ENCODE results near the gene STXBP1.

Gene STXBP1

GRCh38 chr9:127664678-127665507 is 52.8 kb downstream of the STXBP1 start:
- H3K36me3 ChIP-seq (replicated peaks): peaks cover 13% of the 10 kb centered on the region; the same call in 1 of the 2 replicates
- no peak for DNase-seq (ENCODE audit: low spot score in 2 of 2)
- H3K4me3 ChIP-seq: no peak overlapping the region
- in situ Hi-C loops (cut with MboI; ENCODE audit: low sequenced_read_pairs): no loop called here
- H3K9me3 ChIP-seq: no peaks in the 10 kb centered on the region
- H3K4me1 ChIP-seq: no peaks in the 10 kb centered on the region
- H3K27me3 ChIP-seq (ENCODE audit: low read depth): no peaks in the 10 kb centered on the region

GRCh38 chr9:127667127-127667844 is 55.2 kb downstream of the STXBP1 start:
- Histone ChIP-seq H3K27me3 (ENCODE audit: low read depth) (no peaks in the 10 kb centered on the region), H3K4me3 (no peak overlapping the region), H3K36me3 (replicated peaks) (peaks cover 7% of the 10 kb centered on the region; the same call in 1 of the 2 replicates), H3K9me3 (no peaks in the 10 kb centered on the region), H3K4me1 (no peaks in the 10 kb centered on the region)
- no peak for DNase-seq (ENCODE audit: low spot score in 2 of 2)
- in situ Hi-C loops (cut with MboI; ENCODE audit: low sequenced_read_pairs): no loop called here

DNA sequence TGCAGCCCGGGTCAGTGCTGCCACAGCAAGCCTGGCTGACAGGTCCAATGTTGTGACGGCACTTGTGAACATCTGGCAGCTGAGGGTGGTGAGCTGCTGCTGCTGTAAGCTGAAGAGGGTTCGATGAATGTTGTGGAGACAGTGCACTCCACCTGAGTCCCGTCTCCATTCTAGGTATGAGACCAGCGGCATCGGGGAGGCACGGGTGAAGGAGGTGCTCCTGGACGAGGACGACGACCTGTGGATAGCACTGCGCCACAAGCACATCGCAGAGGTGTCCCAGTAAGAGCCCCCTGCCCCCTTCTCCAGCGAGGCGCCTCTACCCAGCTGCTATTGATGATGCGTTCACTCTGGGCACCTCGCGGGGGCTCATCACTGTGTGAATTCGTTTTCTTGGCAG is 55.8 kb downstream of the STXBP1 start:
- Histone ChIP-seq H3K9me3 (no peaks in the 10 kb centered on the region), H3K4me3 (no peak overlapping the region), H3K27me3 (ENCODE audit: low read depth) (no peaks in the 10 kb centered on the region), H3K4me1 (no peaks in the 10 kb centered on the region), H3K36me3 (replicated peaks) (peaks cover 4% of the 10 kb centered on the region; the same call in 1 of the 2 replicates)
- in situ Hi-C loops (cut with MboI; ENCODE audit: low sequenced_read_pairs): no loop called here
- DNase-seq (ENCODE audit: low spot score in 2 of 2): no peak

GRCh38 chr9:127673234-127673633 is 61.2 kb downstream of the STXBP1 start:
- no peaks in the 10 kb centered on the region for H3K27me3 ChIP-seq (ENCODE audit: low read depth)
- peaks cover 9% of the 10 kb centered on the region; the same call in 1 of the 2 replicates for H3K36me3 ChIP-seq (replicated peaks)
- DNase-seq (ENCODE audit: low spot score in 2 of 2): no peak
- in situ Hi-C loops (cut with MboI; ENCODE audit: low sequenced_read_pairs): no loop called here
- H3K4me1 ChIP-seq: no peaks in the 10 kb centered on the region
- H3K4me3 ChIP-seq: no peak overlapping the region
- no peaks in the 10 kb centered on the region for H3K9me3 ChIP-seq

- in situ Hi-C loops (cut with MboI; ENCODE audit: low sequenced_read_pairs): no loop called here
- peaks cover 13% of the 10 kb centered on the region; the same call in 1 of the 2 replicates for H3K36me3 ChIP-seq (replicated peaks)
- H3K9me3 ChIP-seq: no peaks in the 10 kb centered on the region
- no peaks in the 10 kb centered on the region for H3K27me3 ChIP-seq (ENCODE audit: low read depth)
- no peaks in the 10 kb centered on the region for H3K4me1 ChIP-seq
- no peak for DNase-seq (ENCODE audit: low spot score in 2 of 2)
- H3K4me3 ChIP-seq: no peak overlapping the region
These were observed 64.6 kb downstream of the STXBP1 start for GRCh38 chr9:127676638-127677037.

DNA sequence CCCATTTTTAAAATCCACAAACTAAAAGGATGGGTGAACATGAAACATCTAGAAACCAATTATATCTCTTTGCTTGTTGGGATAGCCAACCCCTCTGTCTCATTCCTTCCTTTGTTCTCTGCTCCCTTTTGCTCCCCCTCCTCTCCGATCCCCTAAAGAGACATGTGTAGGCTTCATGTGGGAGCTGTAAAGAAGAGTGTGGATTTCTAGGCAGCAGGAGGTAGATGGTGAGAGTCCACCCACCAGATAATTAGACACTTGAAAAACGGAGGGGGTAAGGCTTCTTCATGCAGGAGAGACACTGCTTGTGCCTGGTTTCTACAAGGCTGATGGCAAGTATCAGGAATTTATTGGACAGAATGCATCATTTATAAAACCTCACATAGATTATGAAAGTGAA is 67.4 kb downstream of the STXBP1 start:
- Histone ChIP-seq H3K4me3 (no peak overlapping the region), H3K9me3 (no peaks in the 10 kb centered on the region), H3K36me3 (replicated peaks) (peaks cover 10% of the 10 kb centered on the region; the same call in 1 of the 2 replicates), H3K27me3 (ENCODE audit: low read depth) (no peaks in the 10 kb centered on the region), H3K4me1 (no peaks in the 10 kb centered on the region)
- no peak for DNase-seq (ENCODE audit: low spot score in 2 of 2)
- in situ Hi-C loops (cut with MboI; ENCODE audit: low sequenced_read_pairs): no loop called here

GRCh38 chr9:127680226-127680625 is 68.1 kb downstream of the STXBP1 start:
- in situ Hi-C loops (cut with MboI; ENCODE audit: low sequenced_read_pairs): no loop called here
- Histone ChIP-seq H3K4me1 (no peaks in the 10 kb centered on the region), H3K4me3 (no peak overlapping the region), H3K27me3 (ENCODE audit: low read depth) (no peaks in the 10 kb centered on the region), H3K36me3 (replicated peaks) (peaks cover 10% of the 10 kb centered on the region; the same call in 1 of the 2 replicates), H3K9me3 (no peaks in the 10 kb centered on the region)
- DNase-seq (ENCODE audit: low spot score in 2 of 2): no peak

DNA sequence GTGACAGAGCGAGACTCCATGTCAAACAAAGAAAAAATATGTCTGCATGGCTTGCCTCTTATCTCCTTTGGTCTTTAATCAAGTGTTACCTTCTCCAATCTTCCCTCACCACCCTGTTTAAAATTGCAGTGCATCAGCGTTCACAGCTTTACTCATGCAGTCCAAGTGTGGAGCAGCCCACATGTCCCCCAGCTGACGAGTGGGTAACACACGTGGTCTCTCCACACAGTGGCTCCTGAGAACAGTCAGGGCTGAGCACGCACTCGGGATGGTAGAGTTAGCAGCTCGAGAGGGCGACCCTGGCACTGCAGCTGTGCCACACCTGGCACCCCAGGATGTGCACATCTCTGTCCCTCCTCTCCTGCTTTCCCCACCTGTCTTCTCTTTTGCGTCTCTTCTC is 68.8 kb downstream of the STXBP1 start:
- Histone ChIP-seq H3K36me3 (replicated peaks) (peaks cover 10% of the 10 kb centered on the region; the same call in 1 of the 2 replicates), H3K9me3 (no peaks in the 10 kb centered on the region), H3K27me3 (ENCODE audit: low read depth) (no peaks in the 10 kb centered on the region), H3K4me3 (no peak overlapping the region), H3K4me1 (no peaks in the 10 kb centered on the region)
- in situ Hi-C loops (cut with MboI; ENCODE audit: low sequenced_read_pairs): no loop called here
- DNase-seq (ENCODE audit: low spot score in 2 of 2): no peak

GRCh38 chr9:127682351-127683136 is 70.5 kb downstream of the STXBP1 start:
- in situ Hi-C loops (cut with MboI; ENCODE audit: low sequenced_read_pairs): no loop called here
- no peaks in the 10 kb centered on the region for H3K27me3 ChIP-seq (ENCODE audit: low read depth)

DNA sequence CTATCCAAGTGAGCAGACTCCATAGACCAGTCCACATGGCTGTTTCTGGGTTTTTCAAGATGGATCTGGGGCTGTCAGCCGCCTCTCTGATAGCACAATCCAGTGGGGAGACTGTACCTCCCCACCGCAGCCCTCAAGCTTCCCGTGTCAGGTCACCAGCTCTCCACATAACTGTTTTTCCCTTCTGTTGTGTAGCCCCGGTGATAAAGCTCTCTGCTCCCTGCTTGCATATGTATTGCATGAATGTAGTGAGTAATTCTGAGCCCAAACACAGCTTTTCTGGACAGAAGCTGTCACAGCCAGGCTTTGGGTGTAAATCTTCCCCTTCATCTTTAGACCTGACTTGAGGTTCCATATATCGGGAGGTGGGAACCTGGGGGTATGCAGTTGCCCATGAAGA is 71.6 kb downstream of the STXBP1 start:
- Histone ChIP-seq H3K36me3 (replicated peaks) (peaks cover 6% of the 10 kb centered on the region; the same call in 1 of the 2 replicates), H3K4me1 (no peaks in the 10 kb centered on the region), H3K9me3 (no peaks in the 10 kb centered on the region), H3K27me3 (ENCODE audit: low read depth) (no peaks in the 10 kb centered on the region), H3K4me3 (no peak overlapping the region)
- no peak for DNase-seq (ENCODE audit: low spot score in 2 of 2)
- in situ Hi-C loops (cut with MboI; ENCODE audit: low sequenced_read_pairs): no loop called here

More at GRCh38 chr9:127682351-127683136, 70.5 kb downstream of the STXBP1 start:
- Histone ChIP-seq H3K4me3 (no peak overlapping the region), H3K9me3 (no peaks in the 10 kb centered on the region), H3K36me3 (replicated peaks) (peaks cover 6% of the 10 kb centered on the region; the same call in 1 of the 2 replicates), H3K4me1 (no peaks in the 10 kb centered on the region)
- DNase-seq (ENCODE audit: low spot score in 2 of 2): no peak

DNA sequence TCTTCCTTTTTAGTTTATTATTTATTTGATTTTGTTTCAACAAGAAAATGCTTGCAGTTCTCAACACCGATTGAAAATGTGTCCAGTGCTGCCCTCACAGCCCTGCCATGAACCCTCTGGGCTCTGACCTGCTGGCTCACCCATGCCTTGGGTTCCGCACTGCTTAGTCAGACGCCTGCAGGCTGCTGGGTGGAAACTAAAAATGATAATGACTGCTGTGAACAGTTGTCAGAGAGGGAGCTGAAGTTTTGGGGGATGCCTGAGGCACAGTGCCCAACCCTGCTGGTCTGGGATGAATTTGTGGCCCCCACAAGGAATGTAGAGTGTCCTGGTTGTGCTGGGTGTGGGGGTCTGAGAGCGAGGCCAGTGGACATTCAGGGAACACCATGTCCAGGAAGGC is 72.5 kb downstream of the STXBP1 start:
- in situ Hi-C loops (cut with MboI; ENCODE audit: low sequenced_read_pairs): no loop called here
- no peak for DNase-seq (ENCODE audit: low spot score in 2 of 2)
- Histone ChIP-seq H3K9me3 (no peaks in the 10 kb centered on the region), H3K27me3 (ENCODE audit: low read depth) (no peaks in the 10 kb centered on the region), H3K4me1 (no peaks in the 10 kb centered on the region), H3K36me3 (replicated peaks) (peaks cover 6% of the 10 kb centered on the region; the same call in 1 of the 2 replicates), H3K4me3 (no peak overlapping the region)

GRCh38 chr9:127686461-127687393 is 74.7 kb downstream of the STXBP1 start:
- no peaks in the 10 kb centered on the region for H3K9me3 ChIP-seq
- peaks cover 1% of the 10 kb centered on the region for H3K36me3 ChIP-seq (replicated peaks)
- H3K27me3 ChIP-seq (ENCODE audit: low read depth): no peaks in the 10 kb centered on the region
- in situ Hi-C loops (cut with MboI; ENCODE audit: low sequenced_read_pairs): no loop called here
- no peaks in the 10 kb centered on the region for H3K4me1 ChIP-seq
- no peak for DNase-seq (ENCODE audit: low spot score in 2 of 2)
- no peak overlapping the region for H3K4me3 ChIP-seq

All from HAP-1 (cell line).